HepG2 (cell line): ENCODE data around the gene CDK12. TPM values are rescaled to one million over a fixed set of nuclear protein-coding genes. Genes with fewer than 3 reads are reported as not detected.
A peak's percentile ranks its signal among the peaks of the same experiment; 100 is the strongest.

ENCODE experiments used
- EED ChIP-seq: sonication (generic); formaldehyde crosslinking; IDR thresholded peaks from 2 replicates; pipeline ENCODE4 v1.5.0; 2020; ENCODE audit warnings: mild to moderate bottlenecking, missing genetic modification reagents
- ETV5 ChIP-seq: IDR thresholded peaks from 2 replicates; pipeline ENCODE4 v1.6.1; 2018; ENCODE audit warnings: missing biosample characterization, missing genetic modification reagents, inconsistent platforms, borderline replicate concordance
- FOXO4 ChIP-seq: sonication (generic); formaldehyde crosslinking; conservative IDR thresholded peaks from 2 replicates; pipeline ENCODE4 v1.8.1; 2023; ENCODE audit warnings: missing genetic modification reagents
- KLF11 ChIP-seq: IDR thresholded peaks from 2 replicates; pipeline ENCODE4 v1.6.1; 2016; ENCODE audit warnings: missing compliant biosample characterization
- NKX3-1 ChIP-seq: sonication (generic); formaldehyde crosslinking; IDR thresholded peaks from 2 replicates; pipeline ENCODE4 v1.5.0; 2020; ENCODE audit warnings: missing genetic modification reagents
- RNF219 ChIP-seq: sonication (generic); formaldehyde crosslinking; IDR thresholded peaks from 2 replicates; pipeline ENCODE4 v1.5.0; 2020; ENCODE audit warnings: mild to moderate bottlenecking, missing genetic modification reagents
- ZBED4 ChIP-seq: sonication (generic); formaldehyde crosslinking; IDR thresholded peaks from 2 replicates; pipeline ENCODE4 v1.4.0; 2020; ENCODE audit warnings: missing genetic modification reagents, borderline replicate concordance
- ZNF138 ChIP-seq: sonication (generic); formaldehyde crosslinking; IDR thresholded peaks from 2 replicates; pipeline ENCODE4 v1.5.0; 2020; ENCODE audit warnings: mild to moderate bottlenecking, low read depth, missing genetic modification reagents
- ZNF207 ChIP-seq: fragments of 450-650 bp; IDR thresholded peaks from 2 replicates; pipeline ENCODE4 v1.6.1; 2016; ENCODE audit warnings: antibody characterized with exemption, borderline replicate concordance
- ZNF224 ChIP-seq: sonication (generic); formaldehyde crosslinking; IDR thresholded peaks from 2 replicates; pipeline ENCODE4 v1.5.0; 2020; ENCODE audit warnings: mild to moderate bottlenecking, missing genetic modification reagents
- ZNF296 ChIP-seq: sonication (generic); formaldehyde crosslinking; conservative IDR thresholded peaks from 2 replicates; pipeline ENCODE4 v1.5.0; 2020; ENCODE audit warnings: mild to moderate bottlenecking, missing genetic modification reagents
- ZNF543 ChIP-seq: sonication (generic); formaldehyde crosslinking; IDR thresholded peaks from 2 replicates; pipeline ENCODE4 v1.4.0; 2020; ENCODE audit warnings: mild to moderate bottlenecking, missing genetic modification reagents
- ZNF614 ChIP-seq: IDR thresholded peaks from 2 replicates; pipeline ENCODE4 v1.6.1; 2018; ENCODE audit warnings: missing biosample characterization, missing genetic modification reagents, inconsistent platforms, borderline replicate concordance
- ZSCAN30 ChIP-seq: sonication (generic); formaldehyde crosslinking; IDR thresholded peaks from 2 replicates; pipeline ENCODE4 v1.5.0; 2020; ENCODE audit warnings: mild to moderate bottlenecking, missing genetic modification reagents
- polyA plus RNA-seq, 8 experiments: library from polyadenylated mRNA; depleted of rRNA in 3 of 8; stranded (reverse) in 7 of 8; unstranded in 1 of 8; fragments of >200 nt; fragmentation: Illumina TruSeq in 4 of 8; extraction: Trizol in 4 of 8; gene quantifications; 2 replicates each; pipeline versions ENCODE4 v1.2.1 to v1.2.3, GENCODE V29; 2011 to 2016; ENCODE audit warnings: low read depth in 4 of 8, missing spikeins in 1 of 8, mixed read lengths in 1 of 8; ENCODE audit not compliant: insufficient read depth in 1 of 8
- total RNA-seq, 5 experiments: library from RNA; depleted of rRNA; stranded (reverse); fragments of >200 nt; fragmentation: Illumina TruSeq; extraction: Trizol; gene quantifications; 2 replicates each; pipeline ENCODE4 v1.2.3, GENCODE V29; 2016; ENCODE audit warnings: low read depth in 1 of 5
- TF ChIP-seq, protein P1 (sequence below): sonication (generic); formaldehyde crosslinking; IDR thresholded peaks from 2 replicates; pipeline ENCODE4 v1.5.1; 2020; ENCODE audit warnings: mild to moderate bottlenecking, missing genetic modification reagents, borderline replicate concordance

The CDK12 gene
- total and polyA plus RNA-seq, 2 of the 13 experiments (the other 11 are each of a cell fraction or from before 2014, with no cell fraction given): 24.0 to 88.6 TPM

- TF ChIP-seq, protein P1, sequence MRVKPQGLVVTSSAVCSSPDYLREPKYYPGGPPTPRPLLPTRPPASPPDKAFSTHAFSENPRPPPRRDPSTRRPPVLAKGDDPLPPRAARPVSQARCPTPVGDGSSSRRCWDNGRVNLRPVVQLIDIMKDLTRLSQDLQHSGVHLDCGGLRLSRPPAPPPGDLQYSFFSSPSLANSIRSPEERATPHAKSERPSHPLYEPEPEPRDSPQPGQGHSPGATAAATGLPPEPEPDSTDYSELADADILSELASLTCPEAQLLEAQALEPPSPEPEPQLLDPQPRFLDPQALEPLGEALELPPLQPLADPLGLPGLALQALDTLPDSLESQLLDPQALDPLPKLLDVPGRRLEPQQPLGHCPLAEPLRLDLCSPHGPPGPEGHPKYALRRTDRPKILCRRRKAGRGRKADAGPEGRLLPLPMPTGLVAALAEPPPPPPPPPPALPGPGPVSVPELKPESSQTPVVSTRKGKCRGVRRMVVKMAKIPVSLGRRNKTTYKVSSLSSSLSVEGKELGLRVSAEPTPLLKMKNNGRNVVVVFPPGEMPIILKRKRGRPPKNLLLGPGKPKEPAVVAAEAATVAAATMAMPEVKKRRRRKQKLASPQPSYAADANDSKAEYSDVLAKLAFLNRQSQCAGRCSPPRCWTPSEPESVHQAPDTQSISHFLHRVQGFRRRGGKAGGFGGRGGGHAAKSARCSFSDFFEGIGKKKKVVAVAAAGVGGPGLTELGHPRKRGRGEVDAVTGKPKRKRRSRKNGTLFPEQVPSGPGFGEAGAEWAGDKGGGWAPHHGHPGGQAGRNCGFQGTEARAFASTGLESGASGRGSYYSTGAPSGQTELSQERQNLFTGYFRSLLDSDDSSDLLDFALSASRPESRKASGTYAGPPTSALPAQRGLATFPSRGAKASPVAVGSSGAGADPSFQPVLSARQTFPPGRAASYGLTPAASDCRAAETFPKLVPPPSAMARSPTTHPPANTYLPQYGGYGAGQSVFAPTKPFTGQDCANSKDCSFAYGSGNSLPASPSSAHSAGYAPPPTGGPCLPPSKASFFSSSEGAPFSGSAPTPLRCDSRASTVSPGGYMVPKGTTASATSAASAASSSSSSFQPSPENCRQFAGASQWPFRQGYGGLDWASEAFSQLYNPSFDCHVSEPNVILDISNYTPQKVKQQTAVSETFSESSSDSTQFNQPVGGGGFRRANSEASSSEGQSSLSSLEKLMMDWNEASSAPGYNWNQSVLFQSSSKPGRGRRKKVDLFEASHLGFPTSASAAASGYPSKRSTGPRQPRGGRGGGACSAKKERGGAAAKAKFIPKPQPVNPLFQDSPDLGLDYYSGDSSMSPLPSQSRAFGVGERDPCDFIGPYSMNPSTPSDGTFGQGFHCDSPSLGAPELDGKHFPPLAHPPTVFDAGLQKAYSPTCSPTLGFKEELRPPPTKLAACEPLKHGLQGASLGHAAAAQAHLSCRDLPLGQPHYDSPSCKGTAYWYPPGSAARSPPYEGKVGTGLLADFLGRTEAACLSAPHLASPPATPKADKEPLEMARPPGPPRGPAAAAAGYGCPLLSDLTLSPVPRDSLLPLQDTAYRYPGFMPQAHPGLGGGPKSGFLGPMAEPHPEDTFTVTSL (CRISPR knock-in tag): peak; percentile 16; the same call in 1 of the 2 replicates
- 0 out of 2 replicates have a peak, but pooled peaks have one; percentile 53 for TF ChIP-seq ZNF543 (CRISPR knock-in tag)
- TF ChIP-seq ZNF207: no peak
- no peak for TF ChIP-seq ZNF296
- peak; percentile 94 for TF ChIP-seq FOXO4
- peak; percentile 56; the same call in 1 of the 2 replicates for TF ChIP-seq NKX3-1 (CRISPR knock-in tag)
- TF ChIP-seq RNF219 (CRISPR knock-in tag): 0 out of 2 replicates have a peak, but pooled peaks have one; percentile 79
- no peak for TF ChIP-seq KLF11
- TF ChIP-seq ETV5: peak; percentile 67; the same call in 1 of the 2 replicates
- peak; percentile 64; the same call in 1 of the 2 replicates for TF ChIP-seq ZSCAN30 (CRISPR knock-in tag)
- no peak for TF ChIP-seq ZNF224
- 0 out of 2 replicates have a peak, but pooled peaks have one; percentile 34 for TF ChIP-seq ZNF138
- TF ChIP-seq ZBED4: no peak
- no peak for TF ChIP-seq EED (CRISPR knock-in tag)
- TF ChIP-seq ZNF614 (CRISPR knock-in tag): no peak; the same call in 1 of the 2 replicates
Measured at GRCh38 chr17:39450847-39451581, 10.3 kb upstream of the CDK12 start, which contains the start of gene MED1 (continued).
